Lower leg skin (tissue), 3 donors: ENCODE data around the gene MON1A.

Source experiments
- POLR2A ChIP-seq, 2 donors: fragments of 450-650 bp; IDR thresholded peaks; one replicate each; pipeline ENCODE4 v1.6.1; 2016 to 2017; ENCODE audit warnings: antibody characterized with exemption in 2 of 2, mild to moderate bottlenecking in 1 of 2, moderate library complexity in 1 of 2
- TF ChIP-seq, protein P1 (sequence below), 3 donors: fragments of 450-650 bp; IDR thresholded peaks; one replicate each; pipeline ENCODE4 v1.5.1; 2016; ENCODE audit warnings: antibody characterized with exemption in 3 of 3, mild to moderate bottlenecking in 3 of 3, moderate library complexity in 2 of 3

DNA sequence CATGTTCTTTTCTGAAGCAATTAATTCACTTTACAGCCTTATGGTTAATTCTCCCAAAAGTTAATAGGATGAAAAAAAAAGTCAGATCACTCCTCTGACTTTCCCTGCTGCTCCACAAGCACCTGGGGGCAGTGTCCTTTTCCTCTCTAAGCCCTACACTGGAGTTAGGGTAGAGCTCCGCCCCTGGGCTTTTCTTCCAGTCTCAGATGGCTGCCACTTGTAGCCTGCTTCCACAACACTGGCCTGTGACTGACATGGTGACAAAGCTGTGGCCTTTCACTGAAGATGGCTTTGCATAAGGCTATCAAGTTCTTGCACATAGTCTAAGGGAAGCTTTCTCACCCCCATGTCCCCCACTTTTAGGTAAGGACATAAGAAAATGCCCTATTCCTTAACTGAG lies 1.3 kb upstream of the MON1A start:
- TF ChIP-seq, protein P1, sequence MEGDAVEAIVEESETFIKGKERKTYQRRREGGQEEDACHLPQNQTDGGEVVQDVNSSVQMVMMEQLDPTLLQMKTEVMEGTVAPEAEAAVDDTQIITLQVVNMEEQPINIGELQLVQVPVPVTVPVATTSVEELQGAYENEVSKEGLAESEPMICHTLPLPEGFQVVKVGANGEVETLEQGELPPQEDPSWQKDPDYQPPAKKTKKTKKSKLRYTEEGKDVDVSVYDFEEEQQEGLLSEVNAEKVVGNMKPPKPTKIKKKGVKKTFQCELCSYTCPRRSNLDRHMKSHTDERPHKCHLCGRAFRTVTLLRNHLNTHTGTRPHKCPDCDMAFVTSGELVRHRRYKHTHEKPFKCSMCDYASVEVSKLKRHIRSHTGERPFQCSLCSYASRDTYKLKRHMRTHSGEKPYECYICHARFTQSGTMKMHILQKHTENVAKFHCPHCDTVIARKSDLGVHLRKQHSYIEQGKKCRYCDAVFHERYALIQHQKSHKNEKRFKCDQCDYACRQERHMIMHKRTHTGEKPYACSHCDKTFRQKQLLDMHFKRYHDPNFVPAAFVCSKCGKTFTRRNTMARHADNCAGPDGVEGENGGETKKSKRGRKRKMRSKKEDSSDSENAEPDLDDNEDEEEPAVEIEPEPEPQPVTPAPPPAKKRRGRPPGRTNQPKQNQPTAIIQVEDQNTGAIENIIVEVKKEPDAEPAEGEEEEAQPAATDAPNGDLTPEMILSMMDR (IDR thresholded peaks at IDR 0.05): no peak
- TF ChIP-seq POLR2A (IDR thresholded peaks at IDR 0.05): no peak
